ENCODE measurements around the gene TMEM106C. TPM values are rescaled to one million over a fixed set of nuclear protein-coding genes. Genes with fewer than 3 reads are reported as not detected.

Gene TMEM106C
- total RNA-seq, 4 donors from 2014 or later, result 24.1 to 92.7 (median 63.5) TPM

DNA sequence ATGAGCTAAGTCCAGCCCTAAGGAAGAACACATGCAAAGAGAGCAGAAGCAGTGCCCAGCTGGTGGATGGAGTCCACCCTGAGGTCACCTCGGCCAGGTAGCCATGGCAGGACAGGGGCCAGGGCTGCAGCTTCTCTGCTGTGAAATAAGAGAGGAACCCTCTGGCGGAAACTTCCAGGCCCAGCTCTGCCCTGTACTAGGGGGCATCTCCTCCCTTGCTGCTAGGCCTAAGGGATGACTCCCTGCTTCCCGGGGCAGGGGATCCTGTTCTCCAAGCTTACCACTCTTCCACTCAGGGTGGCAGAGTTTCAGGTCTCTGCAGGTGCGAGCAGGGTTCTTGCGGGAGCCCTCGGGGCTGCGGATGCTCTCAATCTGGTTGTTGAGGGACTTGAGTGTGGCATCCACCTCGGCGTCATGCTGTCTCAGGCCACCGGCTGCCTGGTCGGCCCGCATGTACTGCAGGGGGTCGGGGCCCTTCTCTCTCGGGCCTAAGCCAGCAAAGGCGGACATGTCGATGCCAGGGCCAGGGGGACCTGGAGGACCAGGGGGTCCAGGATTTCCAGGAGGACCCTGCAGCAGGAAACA lies 11.7 kb downstream of the TMEM106C start:
- Histone ChIP-seq H3K4me3 (no peak overlapping the region), H3K9me3 (no peaks in the 10 kb centered on the region), H3K27me3 (peaks cover 0 to 9% (median 0%) of the 10 kb centered on the region in 4 donors), H3K36me3 (no peaks in the 10 kb centered on the region), H3K4me1 (no peaks in the 10 kb centered on the region), H3K27ac (no peak overlapping the region)
- TF ChIP-seq POLR2A (IDR thresholded peaks at IDR 0.05), result no peak
- TF ChIP-seq, protein P1, sequence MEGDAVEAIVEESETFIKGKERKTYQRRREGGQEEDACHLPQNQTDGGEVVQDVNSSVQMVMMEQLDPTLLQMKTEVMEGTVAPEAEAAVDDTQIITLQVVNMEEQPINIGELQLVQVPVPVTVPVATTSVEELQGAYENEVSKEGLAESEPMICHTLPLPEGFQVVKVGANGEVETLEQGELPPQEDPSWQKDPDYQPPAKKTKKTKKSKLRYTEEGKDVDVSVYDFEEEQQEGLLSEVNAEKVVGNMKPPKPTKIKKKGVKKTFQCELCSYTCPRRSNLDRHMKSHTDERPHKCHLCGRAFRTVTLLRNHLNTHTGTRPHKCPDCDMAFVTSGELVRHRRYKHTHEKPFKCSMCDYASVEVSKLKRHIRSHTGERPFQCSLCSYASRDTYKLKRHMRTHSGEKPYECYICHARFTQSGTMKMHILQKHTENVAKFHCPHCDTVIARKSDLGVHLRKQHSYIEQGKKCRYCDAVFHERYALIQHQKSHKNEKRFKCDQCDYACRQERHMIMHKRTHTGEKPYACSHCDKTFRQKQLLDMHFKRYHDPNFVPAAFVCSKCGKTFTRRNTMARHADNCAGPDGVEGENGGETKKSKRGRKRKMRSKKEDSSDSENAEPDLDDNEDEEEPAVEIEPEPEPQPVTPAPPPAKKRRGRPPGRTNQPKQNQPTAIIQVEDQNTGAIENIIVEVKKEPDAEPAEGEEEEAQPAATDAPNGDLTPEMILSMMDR (IDR thresholded peaks at IDR 0.05), result no peak
- 90 to 100% methylated on average over 1 to 2 of the region's 16 CpGs for WGBS, 2 donors
- intact Hi-C loops (cut with DNase I), result no loop called here
- DNase-seq, result no peak

DNA sequence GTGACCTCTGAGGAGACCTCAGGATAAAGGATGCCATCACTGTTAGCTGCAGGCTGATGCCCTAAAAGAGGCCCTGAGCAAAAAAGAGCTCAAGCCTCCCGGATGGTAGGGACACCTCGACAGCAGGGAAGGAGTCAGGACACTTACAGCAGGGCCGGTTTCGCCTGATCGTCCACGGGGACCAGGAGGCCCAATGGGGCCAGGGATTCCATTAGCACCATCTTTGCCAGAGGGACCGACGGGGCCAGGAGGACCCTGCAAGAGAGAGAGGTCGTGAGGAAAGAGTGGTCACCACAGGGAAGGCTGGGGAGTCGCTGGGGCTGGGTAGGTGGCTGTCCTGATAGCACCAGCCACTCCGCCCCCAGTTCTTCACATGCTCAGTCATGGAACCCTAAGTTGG lies 12.4 kb downstream of the TMEM106C start:
- H3K9me3 ChIP-seq, result no peaks in the 10 kb centered on the region
- WGBS, 2 donors, result 84 to 86% methylated on average over 7 to 9 of the region's 11 CpGs
- no peak for TF ChIP-seq POLR2A (IDR thresholded peaks at IDR 0.05)
- TF ChIP-seq, protein P1 (IDR thresholded peaks at IDR 0.05), result no peak

DNA sequence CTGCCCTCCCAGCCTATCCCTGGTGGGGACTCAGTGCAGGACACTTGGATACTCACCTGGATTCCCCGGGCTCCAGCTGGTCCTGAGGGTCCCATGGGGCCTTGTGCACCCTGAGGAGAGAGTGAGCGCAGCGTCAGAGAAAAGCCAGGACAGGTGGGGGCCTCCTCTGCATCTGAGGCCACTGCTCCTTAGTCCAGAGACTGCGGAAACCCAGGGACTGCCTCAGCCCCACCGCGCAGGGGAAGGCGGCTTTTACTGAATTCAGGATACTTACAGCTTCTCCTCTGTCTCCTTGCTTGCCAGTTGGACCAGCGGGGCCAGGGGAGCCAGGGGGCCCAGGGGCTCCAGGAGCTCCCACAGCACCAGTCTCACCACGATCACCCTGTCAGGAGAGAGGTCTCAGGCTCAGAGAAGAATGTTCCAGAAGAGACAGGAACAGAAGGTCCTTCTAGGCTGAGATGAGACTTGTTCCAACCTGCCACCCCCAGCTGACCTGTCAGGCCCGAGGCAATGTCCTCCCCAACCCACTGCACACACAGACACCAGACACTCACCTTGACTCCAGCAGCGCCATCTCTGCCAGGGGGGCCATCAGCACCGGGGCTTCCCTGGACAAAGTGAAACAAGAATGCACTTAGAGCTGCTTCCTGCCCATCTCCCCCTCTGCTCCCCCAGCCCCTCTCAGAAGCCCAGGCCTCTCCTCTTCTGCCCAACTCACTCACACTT lies 13.8 kb downstream of the TMEM106C start:
- DNase-seq, result no peak
- 44 to 100% methylated on average over 1 to 2 of the region's 12 CpGs for WGBS, 2 donors
- H3K36me3 ChIP-seq, result no peaks in the 10 kb centered on the region
- H3K9me3 ChIP-seq, result no peaks in the 10 kb centered on the region
- H3K4me1 ChIP-seq, result no peaks in the 10 kb centered on the region
- intact Hi-C loops (cut with DNase I), result no loop called here
- TF ChIP-seq POLR2A (IDR thresholded peaks at IDR 0.05), result no peak
- TF ChIP-seq, protein P1 (IDR thresholded peaks at IDR 0.05), result no peak
- no peak overlapping the region for H3K27ac ChIP-seq
- H3K4me3 ChIP-seq, result no peak overlapping the region
- H3K27me3 ChIP-seq, result peaks cover 0 to 25% (median 0%) of the 10 kb centered on the region in 4 donors

More for the DNA sequence above, 12.4 kb downstream of the TMEM106C start:
- no peaks in the 10 kb centered on the region for H3K4me1 ChIP-seq
- H3K36me3 ChIP-seq, result no peaks in the 10 kb centered on the region
- peaks cover 0 to 12% (median 0%) of the 10 kb centered on the region in 4 donors for H3K27me3 ChIP-seq
- intact Hi-C loops (cut with DNase I), result no loop called here
- no peak for DNase-seq
- no peak overlapping the region for H3K27ac ChIP-seq
- H3K4me3 ChIP-seq, result no peak overlapping the region

DNA sequence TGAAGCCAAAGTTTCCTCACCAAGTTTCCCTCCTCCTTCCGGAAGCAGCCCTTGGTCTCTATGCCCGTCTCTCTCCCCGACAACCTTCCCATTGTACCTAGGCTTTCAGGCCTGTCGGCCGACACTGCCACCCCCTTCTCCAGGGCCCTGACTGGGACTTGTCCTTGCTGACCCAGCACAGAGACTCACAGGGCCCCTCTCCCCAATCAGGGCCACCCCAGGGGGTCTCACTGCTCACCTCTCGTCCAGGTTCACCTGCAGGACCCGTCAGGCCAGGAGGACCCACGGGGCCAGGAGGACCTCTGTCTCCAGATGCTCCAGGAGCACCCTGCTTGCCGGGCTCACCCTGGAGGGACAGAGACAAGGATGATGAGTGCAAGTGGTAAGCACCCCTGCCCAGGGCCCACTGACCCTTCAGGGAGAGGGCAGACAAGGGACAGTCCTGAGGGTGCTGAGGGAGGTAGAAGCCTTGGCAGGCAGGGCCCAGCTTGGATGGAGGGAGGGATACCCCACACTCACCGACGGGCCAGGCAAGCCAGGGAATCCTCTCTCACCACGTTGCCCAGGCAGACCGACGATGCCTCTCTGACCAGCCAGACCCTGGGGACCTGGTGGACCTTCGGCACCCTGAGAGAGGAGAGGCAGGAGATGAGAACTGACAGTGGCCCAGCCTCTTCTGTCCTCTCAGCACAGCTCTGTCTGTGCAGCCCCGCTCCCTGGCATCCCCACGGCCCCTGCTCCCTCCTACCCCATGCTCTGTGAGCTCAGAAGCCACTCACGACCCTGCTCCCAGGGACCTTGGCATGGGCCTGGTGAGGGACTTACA lies 14.6 kb downstream of the TMEM106C start:
- WGBS, 2 donors, result 82 to 86% methylated on average over 6 to 9 of the region's 18 CpGs
- no peak for DNase-seq
- TF ChIP-seq POLR2A (IDR thresholded peaks at IDR 0.05), result no peak
- TF ChIP-seq, protein P1 (IDR thresholded peaks at IDR 0.05), result no peak
- no peaks in the 10 kb centered on the region for H3K9me3 ChIP-seq
- H3K4me1 ChIP-seq, result no peaks in the 10 kb centered on the region
- intact Hi-C loops (cut with DNase I), result no loop called here
- H3K4me3 ChIP-seq, result no peak overlapping the region
- peaks cover 0 to 27% (median 0%) of the 10 kb centered on the region in 4 donors for H3K27me3 ChIP-seq
- no peaks in the 10 kb centered on the region for H3K36me3 ChIP-seq
- H3K27ac ChIP-seq, result no peak overlapping the region

DNA sequence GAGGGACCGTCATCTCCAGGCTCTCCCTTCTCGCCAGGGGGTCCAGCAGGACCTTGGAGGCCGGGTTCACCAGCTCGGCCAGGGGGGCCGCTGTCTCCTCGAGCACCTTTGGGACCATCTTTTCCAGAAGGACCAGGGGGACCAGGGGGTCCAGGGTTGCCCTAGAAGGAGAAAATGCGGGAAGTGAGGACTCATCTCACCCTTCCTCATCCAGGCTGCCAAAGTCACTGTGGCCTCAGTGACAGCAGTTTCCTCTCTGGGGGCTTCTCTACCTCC lies 15.1 kb downstream of the TMEM106C start:
- H3K4me3 ChIP-seq, result no peak overlapping the region
- no peaks in the 10 kb centered on the region for H3K36me3 ChIP-seq
- H3K27me3 ChIP-seq, result peaks cover 0 to 32% (median 0%) of the 10 kb centered on the region in 4 donors
- 67% methylated on average over 3 of the region's 7 CpGs; no CpG with 5 or more reads in 1 of the 2 donors for WGBS, 2 donors
- no peaks in the 10 kb centered on the region for H3K4me1 ChIP-seq
- TF ChIP-seq, protein P1 (IDR thresholded peaks at IDR 0.05), result no peak
- TF ChIP-seq POLR2A (IDR thresholded peaks at IDR 0.05), result no peak
- DNase-seq, result no peak
- H3K9me3 ChIP-seq, result no peaks in the 10 kb centered on the region
- H3K27ac ChIP-seq, result no peak overlapping the region
- intact Hi-C loops (cut with DNase I), result no loop called here
